GM12864 (cell line): ENCODE results near the gene KIAA1217.
"Not testable (repeated sequence)": the region's sequence is repeated elsewhere in the genome, so short reads cannot be mapped to it uniquely, and the experiment has no call there.

Experiments
- DNase-seq: peaks from one replicate; pipeline ENCODE4 v3.0.0-alpha.2; 2011; ENCODE audit warnings: low read depth
- H3K4me3 ChIP-seq: 2 replicates; pipeline ENCODE4 v1.5.1; 2011; ENCODE audit warnings: mild to moderate bottlenecking, low read depth, low read length, control low read depth
- CTCF ChIP-seq: IDR thresholded peaks from 2 replicates; pipeline ENCODE4 v1.5.1; 2011; ENCODE audit warnings: low read depth, mild to moderate bottlenecking, moderate library complexity, low read length, control low read depth, inconsistent platforms; ENCODE audit errors: missing control alignments

The KIAA1217 gene

GRCh38 chr10:24444337-24444736 lies 235.4 kb downstream of the KIAA1217 start:
- TF ChIP-seq CTCF = no peak
- no peak overlapping the region for H3K4me3 ChIP-seq
- DNase-seq = no peak

GRCh38 chr10:24445958-24446357 lies 237.0 kb downstream of the KIAA1217 start:
- not testable (repeated sequence) for DNase-seq, H3K4me3 ChIP-seq

- H3K4me3 ChIP-seq = no peak overlapping the region
- no peak for DNase-seq
- no peak for TF ChIP-seq CTCF
These were observed 237.8 kb downstream of the KIAA1217 start for GRCh38 chr10:24446739-24447138.

- no peak overlapping the region for H3K4me3 ChIP-seq
- DNase-seq = no peak
These were observed 239.5 kb downstream of the KIAA1217 start for GRCh38 chr10:24448351-24448999.

GRCh38 chr10:24449321-24449740 lies 240.4 kb downstream of the KIAA1217 start:
- DNase-seq = peak; percentile 43
- no peak for TF ChIP-seq CTCF
- no peak overlapping the region; the same call in 1 of the 2 replicates for H3K4me3 ChIP-seq

More at GRCh38 chr10:24448351-24448999, 239.5 kb downstream of the KIAA1217 start:
- TF ChIP-seq CTCF = no peak

GRCh38 chr10:24449769-24450310 lies 240.9 kb downstream of the KIAA1217 start:
- H3K4me3 ChIP-seq = no peak overlapping the region
- DNase-seq = no peak
- no peak for TF ChIP-seq CTCF

GRCh38 chr10:24451325-24451820 lies 242.4 kb downstream of the KIAA1217 start:
- no peak for DNase-seq
- H3K4me3 ChIP-seq = no peak overlapping the region
- TF ChIP-seq CTCF = no peak
